HG02852 (cell line): ENCODE measurements around the gene LATS1.
"Not testable (repeated sequence)": the region's sequence is repeated elsewhere in the genome, so short reads cannot be mapped to it uniquely, and the experiment has no call there.

Source experiments
- ATAC-seq: cut with Tn5 transposase; IDR thresholded peaks from one replicate; pipeline ENCODE4 v1.9.1; 2021; ENCODE audit warnings: mild to moderate bottlenecking, moderate library complexity; ENCODE audit not compliant: unreplicated experiment

Gene LATS1

DNA sequence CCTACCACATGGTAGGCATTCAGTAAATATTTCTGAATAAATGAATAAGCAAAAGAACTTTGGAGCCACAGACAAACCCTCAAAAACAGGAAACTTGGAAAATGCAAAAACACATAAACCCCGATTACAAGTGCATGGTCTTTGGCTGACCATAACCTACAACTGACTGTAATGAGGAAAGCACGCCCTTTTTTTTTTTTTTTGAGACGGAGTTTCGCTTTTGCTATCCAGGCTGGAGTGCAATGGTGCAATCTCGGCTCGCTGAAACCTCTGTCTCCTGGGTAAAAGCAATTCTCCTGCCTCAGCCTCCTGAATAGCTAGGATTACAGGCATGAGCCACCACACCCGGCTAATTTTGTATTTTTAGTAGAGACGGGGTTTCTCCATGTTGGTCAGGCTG, 11.9 kb upstream of the LATS1 start:
- ATAC-seq: no peak

- no peak for ATAC-seq
Measured at GRCh38 chr6:149728499-149729234, 10.8 kb upstream of the LATS1 start.

GRCh38 chr6:149727793-149728498, 10.0 kb upstream of the LATS1 start:
- no peak for ATAC-seq

- no peak for ATAC-seq
Measured at GRCh38 chr6:149725785-149726184, 7.9 kb upstream of the LATS1 start.

DNA sequence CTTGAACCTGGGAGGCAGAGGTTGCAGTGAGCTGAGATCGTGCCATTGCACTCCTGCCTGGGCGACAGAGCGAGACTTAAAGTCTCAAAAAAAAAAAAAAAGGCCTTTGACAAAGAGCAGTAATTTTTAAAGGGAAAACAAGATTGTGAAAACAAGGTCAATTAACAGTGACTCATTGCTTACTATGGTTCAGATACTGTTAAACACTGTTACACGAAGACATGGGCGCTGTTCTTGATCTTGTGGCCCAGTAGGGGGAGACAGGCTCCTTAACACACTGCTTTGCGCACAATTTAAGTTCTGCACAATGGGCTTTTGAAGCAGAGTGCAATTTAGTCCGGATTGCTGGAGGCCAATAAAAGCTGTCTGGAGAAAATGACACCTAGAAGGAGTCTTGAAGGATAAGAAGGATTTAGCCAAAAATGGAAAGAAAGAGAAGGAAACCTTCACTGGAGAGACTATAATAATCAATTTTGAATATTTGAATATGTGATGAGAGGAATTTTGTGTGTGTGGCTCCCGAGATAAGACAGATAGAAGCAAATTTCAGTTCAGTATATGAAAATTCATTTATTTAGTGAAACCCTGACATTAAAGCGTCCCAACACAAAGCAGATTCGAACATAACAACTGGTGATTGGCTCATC, 6.0 kb upstream of the LATS1 start:
- peak; percentile 68 for ATAC-seq

- ATAC-seq: no peak
Measured at GRCh38 chr6:149723262-149723661, 5.4 kb upstream of the LATS1 start.

DNA sequence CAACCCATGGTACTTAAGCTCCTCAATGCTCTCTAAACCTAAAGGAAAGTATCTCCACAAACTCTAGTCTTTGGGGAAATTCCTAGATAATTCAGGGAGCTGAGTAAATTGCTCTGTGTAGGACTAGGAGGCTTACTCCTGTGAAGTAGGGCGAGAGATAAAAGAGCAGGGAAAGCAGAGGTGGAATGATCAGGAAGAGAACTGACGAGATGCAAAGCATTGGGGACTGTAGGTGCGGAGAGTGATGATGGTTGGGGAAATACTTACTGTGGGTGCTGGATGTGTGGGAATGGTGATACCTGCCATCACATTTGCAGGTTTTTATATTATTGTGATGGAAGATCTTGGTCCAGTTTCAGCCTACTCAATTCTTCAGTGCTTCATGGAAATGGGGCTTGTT, 1.6 kb upstream of the LATS1 start:
- no peak for ATAC-seq

- ATAC-seq: no peak
Measured at GRCh38 chr6:149717255-149717587, 680 bp downstream of the LATS1 start.

GRCh38 chr6:149716181-149716963, 1.5 kb downstream of the LATS1 start:
- ATAC-seq: no peak

DNA sequence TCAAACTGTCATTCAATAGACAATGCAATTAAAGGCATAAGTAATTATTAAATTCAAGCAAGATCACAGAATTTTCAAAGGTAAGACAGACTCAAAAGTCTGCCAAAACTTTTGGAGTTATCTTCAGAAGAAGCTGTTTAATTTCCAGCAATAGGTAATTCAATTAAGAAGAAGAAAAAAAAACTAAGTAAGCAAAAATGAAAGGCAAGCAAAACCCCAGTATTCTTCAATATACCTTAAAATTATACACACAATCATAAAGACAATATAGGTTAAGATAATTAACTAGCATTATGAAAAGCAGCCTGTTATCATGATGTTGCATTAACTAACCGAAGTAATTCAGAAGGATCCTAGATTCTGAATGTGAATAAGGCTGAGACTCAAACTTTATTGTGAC, 3.5 kb downstream of the LATS1 start:
- no peak for ATAC-seq

GRCh38 chr6:149711711-149712110, 6.2 kb downstream of the LATS1 start:
- ATAC-seq: no peak

DNA sequence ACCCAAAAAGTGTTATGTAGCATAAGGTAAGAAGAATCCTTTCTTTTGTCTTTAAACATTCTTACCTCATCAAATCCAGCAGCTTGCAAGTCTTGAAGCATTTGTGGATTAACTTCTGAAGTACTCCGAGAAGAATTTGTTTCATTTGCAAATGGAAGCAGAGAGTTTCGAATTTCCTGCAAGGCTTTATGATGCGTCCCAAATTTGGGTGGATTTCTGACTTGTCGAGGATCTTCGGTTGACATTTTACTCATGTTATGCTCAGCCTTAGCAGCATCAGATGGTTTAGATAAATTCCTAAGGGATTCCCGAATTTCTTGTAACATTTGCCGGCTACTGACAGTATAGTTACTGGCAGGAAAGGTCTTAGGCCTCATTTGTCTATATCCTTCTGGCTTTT, 16.2 kb downstream of the LATS1 start:
- ATAC-seq: no peak

- no peak for ATAC-seq
Measured at GRCh38 chr6:149699150-149699549, 18.8 kb downstream of the LATS1 start.

- ATAC-seq: no peak
Measured at GRCh38 chr6:149698175-149698574, 19.7 kb downstream of the LATS1 start.

- ATAC-seq: no peak
Measured at GRCh38 chr6:149696901-149697300, 21.0 kb downstream of the LATS1 start.

GRCh38 chr6:149694921-149695320, 23.0 kb downstream of the LATS1 start:
- ATAC-seq: no peak

- ATAC-seq: no peak
Measured at GRCh38 chr6:149691201-149691600, 26.7 kb downstream of the LATS1 start.

DNA sequence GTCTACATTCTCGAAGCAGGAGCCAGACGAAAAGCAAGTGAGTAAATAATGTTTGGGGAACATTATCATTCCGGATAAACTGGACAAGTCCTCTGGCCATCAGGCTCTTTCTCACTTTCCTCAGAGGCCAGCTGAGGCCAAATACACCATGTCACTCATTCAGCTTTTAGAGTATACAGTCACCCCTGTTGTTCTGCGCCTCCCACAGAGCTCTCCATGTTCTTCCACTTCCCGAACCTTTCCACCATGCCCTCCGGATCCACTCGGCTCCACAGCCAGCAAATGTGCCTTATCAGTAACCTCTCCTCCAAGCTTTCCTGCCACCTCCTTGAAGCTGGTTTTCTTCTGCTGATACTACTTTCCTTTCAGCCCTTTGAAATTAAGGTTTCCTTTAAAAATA, 31.7 kb downstream of the LATS1 start:
- ATAC-seq: no peak

DNA sequence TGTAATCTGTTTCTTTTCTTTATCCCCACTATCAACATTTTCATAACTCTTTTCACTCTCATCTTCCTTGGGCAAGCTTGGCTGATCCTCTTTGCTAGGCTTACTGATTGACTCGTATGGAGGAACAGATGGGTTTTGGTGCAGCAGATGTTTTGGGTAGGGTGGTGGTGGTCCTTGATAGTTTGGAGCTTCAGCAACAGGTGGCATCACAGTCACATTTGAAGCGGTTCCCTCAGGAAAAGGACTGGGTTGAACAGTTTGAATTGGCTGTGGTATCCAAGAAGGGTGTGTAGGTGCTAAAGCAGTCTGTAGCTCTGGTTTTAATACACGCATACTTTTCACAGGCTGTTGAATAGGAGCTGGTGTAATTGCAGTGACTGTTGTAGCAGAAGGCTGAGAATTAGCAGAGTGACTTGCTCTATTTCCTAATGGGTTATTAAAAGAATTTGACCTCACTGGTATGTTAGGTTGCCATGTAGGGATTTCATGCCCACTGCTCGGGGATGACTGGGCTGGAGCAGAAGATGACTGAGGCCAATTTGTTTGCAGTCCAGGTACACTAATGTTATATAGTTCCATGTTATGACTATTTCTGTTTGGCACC, 34.5 kb downstream of the LATS1 start:
- ATAC-seq: no peak

DNA sequence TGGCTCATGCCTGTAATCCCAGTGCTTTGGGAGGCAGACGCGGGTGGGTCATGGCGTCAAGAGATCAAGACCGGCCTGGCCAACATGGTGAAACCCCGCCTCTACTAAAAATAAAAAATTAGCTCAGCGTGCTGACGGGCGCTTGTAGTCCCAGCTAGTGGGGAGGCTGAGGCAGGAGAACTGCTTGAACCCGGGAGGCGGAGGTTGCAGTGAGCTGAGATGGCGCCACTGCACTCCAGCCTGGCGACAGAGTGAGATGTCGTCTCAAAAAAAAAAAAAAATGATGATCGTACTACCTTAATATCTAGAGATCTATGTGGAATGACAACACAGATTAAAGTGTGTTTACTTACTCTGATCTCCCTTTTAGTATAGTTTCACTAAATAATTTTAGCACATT, 36.1 kb downstream of the LATS1 start:
- ATAC-seq: not testable (repeated sequence)

DNA sequence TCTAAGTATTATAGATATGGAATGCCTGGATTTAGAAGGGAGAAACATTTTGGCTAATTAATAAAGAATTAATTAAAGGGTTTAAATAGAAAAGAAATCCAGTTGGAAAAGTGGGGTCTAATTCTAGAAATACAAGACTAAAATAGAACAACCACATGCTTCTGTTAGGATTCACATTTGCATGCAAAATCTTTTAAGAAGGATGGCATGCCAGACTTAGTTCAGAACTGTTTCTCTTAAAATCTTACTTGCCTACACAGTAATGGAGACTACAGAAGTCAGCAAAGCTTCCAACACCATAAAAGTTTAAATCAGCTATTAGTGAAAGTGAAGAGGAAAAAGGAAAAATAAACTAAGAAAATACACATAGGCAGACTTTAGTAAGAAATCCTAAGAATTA, 36.7 kb downstream of the LATS1 start:
- ATAC-seq: no peak
